ENCODE measurements around the gene PLEKHA3. TPM values are rescaled to one million over a fixed set of nuclear protein-coding genes. Genes with fewer than 3 reads are reported as not detected.

Gene PLEKHA3
- total RNA-seq, 1 experiment from 2014 or later, result 50.3 TPM

DNA sequence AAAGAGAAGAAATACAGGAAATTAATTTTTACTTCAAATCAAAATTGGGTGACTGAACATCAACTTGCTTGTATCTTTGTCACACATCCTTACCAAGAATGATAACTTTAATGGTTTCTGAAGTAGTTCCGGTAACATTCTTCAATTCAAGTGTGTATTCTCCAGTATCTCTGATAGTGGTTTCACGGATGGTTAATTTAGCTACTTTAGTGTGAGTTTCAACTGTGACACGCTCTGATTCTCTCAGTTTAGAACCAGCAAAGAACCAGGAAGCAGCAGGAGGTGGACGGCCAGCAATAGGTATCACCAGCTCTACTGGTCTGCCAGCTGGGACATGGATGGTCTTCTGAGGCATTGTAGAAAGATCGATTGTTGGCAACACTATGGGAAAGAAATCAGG lies 62.3 kb downstream of the PLEKHA3 start:
- CTCF ChIA-PET, result no interaction called here
- no peak for DNase-seq

DNA sequence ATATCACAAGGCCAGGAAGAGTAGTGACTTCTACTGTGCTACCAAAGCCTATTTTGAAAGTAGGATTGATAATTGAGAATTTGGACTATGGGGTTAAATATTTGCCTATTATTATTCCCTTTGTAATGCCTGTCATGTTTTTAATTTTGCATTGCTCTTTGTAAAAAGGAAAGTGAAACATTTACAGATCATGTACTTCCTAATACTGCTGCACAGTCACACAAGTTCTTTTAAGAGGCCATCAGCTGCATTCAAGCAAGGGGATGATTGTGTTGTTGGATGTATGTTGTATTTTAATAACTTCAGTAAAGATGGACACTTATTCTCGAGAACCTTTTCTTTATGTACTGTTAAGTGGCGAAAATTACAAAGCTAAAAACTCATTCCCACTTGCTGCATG lies 70.1 kb downstream of the PLEKHA3 start:
- intact Hi-C loops (cut with micrococcal nuclease; ENCODE audit: unreplicated experiment), result no loop called here
- Histone ChIP-seq H3K4me3 (no peak overlapping the region), H3K79me2 (ENCODE audit: low read depth) (no peaks in the 10 kb centered on the region), H3K9me3 (ENCODE audit: insufficient read depth, low read depth) (no peaks in the 10 kb centered on the region), H4K20me1 (ENCODE audit: insufficient read depth) (no peaks in the 10 kb centered on the region; the same call in 1 of the 2 replicates), H3K27me3 (ENCODE audit: insufficient read depth, low read depth) (no peaks in the 10 kb centered on the region), H3F3A (ENCODE audit: insufficient read depth, low read depth) (no peaks in the 10 kb centered on the region), H3K4me1 (replicated peaks; ENCODE audit: insufficient read depth) (no peaks in the 10 kb centered on the region), H3K9me2 (ENCODE audit: insufficient read depth) (no peaks in the 10 kb centered on the region; the same call in 1 of the 2 replicates), H3K36me3 (ENCODE audit: low read depth) (peaks cover 9% of the 10 kb centered on the region; the same call in 1 of the 2 replicates), H2AFZ (no peak overlapping the region), H3K4me2 (no peak overlapping the region), H3K27ac (no peak overlapping the region)
- POLR2A ChIA-PET (ENCODE audit: unreplicated experiment), result no interaction called here
- no peak for DNase-seq
- CTCF ChIA-PET, result interaction anchor here (0.6 kb wide), 1 partner anchor 1991 kb away, joined by 3 read pairs; no protein-coding TSS in a partner anchor
- TF ChIP-seq, protein P1, sequence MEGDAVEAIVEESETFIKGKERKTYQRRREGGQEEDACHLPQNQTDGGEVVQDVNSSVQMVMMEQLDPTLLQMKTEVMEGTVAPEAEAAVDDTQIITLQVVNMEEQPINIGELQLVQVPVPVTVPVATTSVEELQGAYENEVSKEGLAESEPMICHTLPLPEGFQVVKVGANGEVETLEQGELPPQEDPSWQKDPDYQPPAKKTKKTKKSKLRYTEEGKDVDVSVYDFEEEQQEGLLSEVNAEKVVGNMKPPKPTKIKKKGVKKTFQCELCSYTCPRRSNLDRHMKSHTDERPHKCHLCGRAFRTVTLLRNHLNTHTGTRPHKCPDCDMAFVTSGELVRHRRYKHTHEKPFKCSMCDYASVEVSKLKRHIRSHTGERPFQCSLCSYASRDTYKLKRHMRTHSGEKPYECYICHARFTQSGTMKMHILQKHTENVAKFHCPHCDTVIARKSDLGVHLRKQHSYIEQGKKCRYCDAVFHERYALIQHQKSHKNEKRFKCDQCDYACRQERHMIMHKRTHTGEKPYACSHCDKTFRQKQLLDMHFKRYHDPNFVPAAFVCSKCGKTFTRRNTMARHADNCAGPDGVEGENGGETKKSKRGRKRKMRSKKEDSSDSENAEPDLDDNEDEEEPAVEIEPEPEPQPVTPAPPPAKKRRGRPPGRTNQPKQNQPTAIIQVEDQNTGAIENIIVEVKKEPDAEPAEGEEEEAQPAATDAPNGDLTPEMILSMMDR (conservative IDR thresholded peaks at IDR 0.05), result no peak
- TF ChIP-seq EZH2 (IDR thresholded peaks at IDR 0.05; ENCODE audit: low read depth), result no peak
- no TSS peak for BruUV-seq (replicated peaks)

More for the DNA sequence above, 62.3 kb downstream of the PLEKHA3 start:
- no peak overlapping the region for H3K27ac ChIP-seq
- H3K9me3 ChIP-seq (ENCODE audit: insufficient read depth, low read depth), result no peaks in the 10 kb centered on the region
- H3K27me3 ChIP-seq (ENCODE audit: insufficient read depth, low read depth), result no peaks in the 10 kb centered on the region
- H3K79me2 ChIP-seq (ENCODE audit: low read depth), result no peaks in the 10 kb centered on the region
- TF ChIP-seq, protein P1 (conservative IDR thresholded peaks at IDR 0.05), result no peak
- H2AFZ ChIP-seq, result no peak overlapping the region
- POLR2A ChIA-PET (ENCODE audit: unreplicated experiment), result no interaction called here
- H3K4me3 ChIP-seq, result no peak overlapping the region
- H3K4me2 ChIP-seq, result no peak overlapping the region
- H3K36me3 ChIP-seq (ENCODE audit: low read depth), result peaks cover 31% of the 10 kb centered on the region
- H3K4me1 ChIP-seq (replicated peaks; ENCODE audit: insufficient read depth), result no peaks in the 10 kb centered on the region
- intact Hi-C loops (cut with micrococcal nuclease; ENCODE audit: unreplicated experiment), result no loop called here
- H3K9me2 ChIP-seq (ENCODE audit: insufficient read depth), result no peaks in the 10 kb centered on the region
- H4K20me1 ChIP-seq (ENCODE audit: insufficient read depth), result no peaks in the 10 kb centered on the region
- no peaks in the 10 kb centered on the region for H3F3A ChIP-seq (ENCODE audit: insufficient read depth, low read depth)
- no TSS peak for BruUV-seq (replicated peaks)

DNA sequence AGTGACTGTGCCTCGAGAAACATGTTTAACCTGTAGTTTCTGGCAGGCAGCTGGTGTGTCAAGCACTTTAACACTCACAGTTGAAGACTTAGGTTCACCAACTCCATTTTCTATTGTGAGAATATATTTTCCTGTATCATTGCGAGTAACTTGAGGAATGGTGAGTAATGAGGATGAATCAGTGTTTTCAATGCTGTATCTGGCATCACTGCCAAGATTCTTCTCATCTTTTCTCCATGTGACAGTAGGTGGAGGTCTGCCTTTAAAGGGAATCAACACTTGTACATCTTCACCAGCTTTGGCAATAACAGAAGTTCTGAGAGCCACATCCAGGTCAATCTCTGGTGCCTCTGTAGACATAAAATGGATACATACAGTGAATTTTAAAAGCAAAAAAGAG lies 72.8 kb downstream of the PLEKHA3 start:
- H3F3A ChIP-seq (ENCODE audit: insufficient read depth, low read depth), result no peaks in the 10 kb centered on the region
- H3K27ac ChIP-seq, result no peak overlapping the region
- intact Hi-C loops (cut with micrococcal nuclease; ENCODE audit: unreplicated experiment), result no loop called here
- peaks cover 14% of the 10 kb centered on the region; the same call in 1 of the 2 replicates for H3K36me3 ChIP-seq (ENCODE audit: low read depth)
- H3K4me3 ChIP-seq, result no peak overlapping the region
- H3K27me3 ChIP-seq (ENCODE audit: insufficient read depth, low read depth), result no peaks in the 10 kb centered on the region
- H3K4me2 ChIP-seq, result no peak overlapping the region
- ChIA-PET CTCF (no interaction called here), POLR2A (ENCODE audit: unreplicated experiment) (no interaction called here)
- no peaks in the 10 kb centered on the region; the same call in none of the 2 replicates for H3K9me2 ChIP-seq (ENCODE audit: insufficient read depth)
- H3K9me3 ChIP-seq (ENCODE audit: insufficient read depth, low read depth), result no peaks in the 10 kb centered on the region
- DNase-seq, result no peak
- TF ChIP-seq EZH2 (IDR thresholded peaks at IDR 0.05; ENCODE audit: low read depth), result no peak
- TF ChIP-seq, protein P1 (conservative IDR thresholded peaks at IDR 0.05), result no peak
- no peak overlapping the region for H2AFZ ChIP-seq
- H3K4me1 ChIP-seq (replicated peaks; ENCODE audit: insufficient read depth), result no peaks in the 10 kb centered on the region
- H3K79me2 ChIP-seq (ENCODE audit: low read depth), result no peaks in the 10 kb centered on the region
- no peaks in the 10 kb centered on the region; the same call in 1 of the 2 replicates for H4K20me1 ChIP-seq (ENCODE audit: insufficient read depth)
- BruUV-seq (replicated peaks), result no TSS peak

Other genes with a start within 250 kb of the PLEKHA3 start
- 87.0 and 93.3 TPM in 2 replicates for gene PRKRA, start 29.3 kb upstream of the PLEKHA3 start, total RNA-seq (2021)
- 14.6 and 16.9 TPM in 2 replicates for gene PJVK, start 29.1 kb upstream of the PLEKHA3 start, total RNA-seq (2021)
- gene FKBP7, start 1.9 kb upstream of the PLEKHA3 start, total RNA-seq (2021), result 3.8 and 6.1 TPM in 2 replicates